HepG2 (cell line): ENCODE results near the gene LRRC74B. TPM values are rescaled to one million over a fixed set of nuclear protein-coding genes. Genes with fewer than 3 reads are reported as not detected.

ENCODE experiments used
- ATAC-seq: fragments of 200-7000 bp; cut with Tn5 transposase; 3 replicates; pipeline ENCODE4 v1.9.1; 2020; ENCODE audit warnings: mild to moderate bottlenecking, moderate library complexity
- BruUV-seq: library from RNA; stranded (reverse); fragments of 400-500 nt; replicated peaks from 2 replicates; lab custom pipeline; 2021; lab: Mats Ljungman, UMichigan
- CTCF ChIA-PET: fragments of 300-600 bp; formaldehyde crosslinking; extraction: SDS; loops from one replicate; lab custom pipeline; 2021; ENCODE audit warnings: low total read pairs, inconsistent platforms, low intra/inter-chr PET ratio; lab: Yijun Ruan, JAX
- POLR2A ChIA-PET: fragments of 350-600 bp; sonication (Branson Sonifier 250); formaldehyde crosslinking; loops from one replicate; lab custom pipeline; 2020; ENCODE audit warnings: antibody characterized with exemption, inconsistent platforms; lab: Yijun Ruan, JAX
- DNase-seq: peaks from one replicate; pipeline ENCODE4 v3.0.0-alpha.2; 2015; ENCODE audit warnings: low spot score
- FAIRE-seq: peaks from 3 replicates; lab custom pipeline; 2011; peaks lifted over from hg19 to GRCh38; lab: Jason Lieb, UNC
- H2AFZ ChIP-seq: one replicate; pipeline ENCODE4 v1.6.1; 2011; ENCODE audit warnings: low read length, inconsistent platforms
- H3K27ac ChIP-seq: fragments of 300-600 bp; 3 replicates; pipeline ENCODE4 v1.8.0; 2011; ENCODE audit warnings: mixed run types, mild to moderate bottlenecking, mixed read lengths, low read length, inconsistent platforms; ENCODE audit not compliant: insufficient read depth; ENCODE audit errors: extremely low read length
- H3K27me3 ChIP-seq, 2 experiments: fragments of 200-600 bp in 1 of 2; 2 replicates in 1 of 2; 3 replicates in 1 of 2; pipeline versions ENCODE4 v1.6.0 to v1.8.0; 2011; ENCODE audit warnings: low read length in 2 of 2, mild to moderate bottlenecking in 2 of 2, moderate library complexity in 2 of 2, inconsistent platforms in 1 of 2; ENCODE audit not compliant: insufficient read depth in 2 of 2, control insufficient read depth in 1 of 2
- H3K36me3 ChIP-seq, 2 experiments: fragments of 200-600 bp in 1 of 2; replicated peaks in 1 of 2; 2 replicates in 1 of 2; 3 replicates in 1 of 2; pipeline versions ENCODE4 v1.5.1 to v1.8.0; 2011; ENCODE audit warnings: low read length in 2 of 2, inconsistent platforms in 1 of 2; ENCODE audit not compliant: insufficient read depth in 2 of 2, control insufficient read depth in 1 of 2
- H3K4me1 ChIP-seq: 2 replicates; pipeline ENCODE4 v1.5.1; 2012; ENCODE audit warnings: low read length, inconsistent platforms; ENCODE audit not compliant: insufficient read depth
- H3K4me2 ChIP-seq: 2 replicates; pipeline ENCODE4 v1.6.0; 2011; ENCODE audit warnings: low read depth, low read length, inconsistent platforms
- H3K4me3 ChIP-seq, 3 experiments: fragments of 200-600 bp in 1 of 3; sonication (generic), shearing (Covaris generic) in 1 of 3; replicated peaks in 1 of 3; 2 replicates each; pipeline ENCODE4 v1.5.1; 2011 to 2016; ENCODE audit warnings: low read length in 3 of 3, inconsistent platforms in 2 of 3, low read depth in 2 of 3, mild to moderate bottlenecking in 2 of 3, control low read depth in 1 of 3, mixed read lengths in 1 of 3; ENCODE audit not compliant: insufficient read depth in 1 of 3
- H3K79me2 ChIP-seq: one replicate; pipeline ENCODE4 v1.6.1; 2011; ENCODE audit warnings: low read length, inconsistent platforms; ENCODE audit not compliant: insufficient read depth
- H3K9ac ChIP-seq: 2 replicates; pipeline ENCODE4 v1.6.0; 2011; ENCODE audit warnings: mild to moderate bottlenecking, low read depth, low read length, inconsistent platforms; ENCODE audit not compliant: insufficient read depth
- H3K9me3 ChIP-seq: 2 replicates; pipeline ENCODE4 v1.5.1; 2012; ENCODE audit warnings: mild to moderate bottlenecking, low read length
- H4K20me1 ChIP-seq: 2 replicates; pipeline ENCODE4 v1.6.0; 2011; ENCODE audit warnings: inconsistent platforms, mild to moderate bottlenecking, low read length, moderate library complexity; ENCODE audit not compliant: insufficient read depth
- AGO2 ChIP-seq: fragments of 200-400 bp; formaldehyde crosslinking; optimal IDR thresholded peaks from 2 replicates; pipeline ENCODE3; 2017; ENCODE audit warnings: mild to moderate bottlenecking, low read depth, low read length, moderate library complexity
- ARNTL ChIP-seq: sonication (generic); formaldehyde crosslinking; IDR thresholded peaks from 2 replicates; pipeline ENCODE4 v1.4.0; 2020; ENCODE audit warnings: mild to moderate bottlenecking, missing genetic modification reagents
- CENPBD1 ChIP-seq: sonication (generic); formaldehyde crosslinking; IDR thresholded peaks from 2 replicates; pipeline ENCODE4 v1.8.0; 2022; ENCODE audit warnings: missing genetic modification reagents, low read depth, mild to moderate bottlenecking, borderline replicate concordance
- NR2C2 ChIP-seq: sonication (generic); formaldehyde crosslinking; IDR thresholded peaks from 2 replicates; pipeline ENCODE4 v1.4.0; 2020; ENCODE audit warnings: missing genetic modification reagents, mild to moderate bottlenecking, moderate library complexity, borderline replicate concordance
- POLR2AphosphoS2 ChIP-seq: IDR thresholded peaks from 2 replicates; pipeline ENCODE4 v1.6.1; 2011; ENCODE audit warnings: low read depth, low read length, improper control_type of control experiment
- REPIN1 ChIP-seq: sonication (generic); formaldehyde crosslinking; IDR thresholded peaks from 2 replicates; pipeline ENCODE4 v1.8.0; 2022; ENCODE audit warnings: missing genetic modification reagents, low read depth, mild to moderate bottlenecking, borderline replicate concordance
- RXRA ChIP-seq: sonication (generic); formaldehyde crosslinking; IDR thresholded peaks from 2 replicates; pipeline ENCODE4 v1.5.1; 2020; ENCODE audit warnings: missing genetic modification reagents
- SP4 ChIP-seq: sonication (generic); formaldehyde crosslinking; IDR thresholded peaks from 2 replicates; pipeline ENCODE4 v1.8.1; 2023; ENCODE audit warnings: mild to moderate bottlenecking, missing genetic modification reagents
- TBP ChIP-seq: sonication (generic); formaldehyde crosslinking; IDR thresholded peaks from 2 replicates; pipeline ENCODE4 v1.5.0; 2020; ENCODE audit warnings: missing genetic modification reagents
- WIZ ChIP-seq: sonication (generic); formaldehyde crosslinking; IDR thresholded peaks from 2 replicates; pipeline ENCODE4 v1.5.1; 2020; ENCODE audit warnings: mild to moderate bottlenecking, missing genetic modification reagents
- ZBTB38 ChIP-seq: sonication (generic); formaldehyde crosslinking; IDR thresholded peaks from 2 replicates; pipeline ENCODE4 v1.5.1; 2020; ENCODE audit warnings: mild to moderate bottlenecking, missing genetic modification reagents
- ZFP37 ChIP-seq: sonication (generic); formaldehyde crosslinking; IDR thresholded peaks from 2 replicates; pipeline ENCODE4 v1.4.0; 2020; ENCODE audit warnings: missing genetic modification reagents, borderline replicate concordance
- ZIK1 ChIP-seq: sonication (generic); formaldehyde crosslinking; IDR thresholded peaks from 2 replicates; pipeline ENCODE4 v1.5.0; 2020; ENCODE audit warnings: mild to moderate bottlenecking, low read depth, missing genetic modification reagents, borderline replicate concordance
- ZNF441 ChIP-seq: sonication (generic); formaldehyde crosslinking; IDR thresholded peaks from 2 replicates; pipeline ENCODE4 v1.7.0; 2021; ENCODE audit warnings: missing genetic modification reagents, borderline replicate concordance
- ZNF552 ChIP-seq: sonication (generic); formaldehyde crosslinking; IDR thresholded peaks from 2 replicates; pipeline ENCODE4 v1.9.0; 2022; ENCODE audit warnings: missing genetic modification reagents, mild to moderate bottlenecking, borderline replicate concordance
- ZNF678 ChIP-seq: sonication (generic); formaldehyde crosslinking; IDR thresholded peaks from 2 replicates; pipeline ENCODE4 v1.4.0; 2020; ENCODE audit warnings: mild to moderate bottlenecking, missing genetic modification reagents
- WGBS: methylation state at CpG from one replicate; pipeline ENCODE4 v1.1.6; 2017; ENCODE audit warnings: low lambda C conversion rate; 5-methylcytosine and 5-hydroxymethylcytosine counted together
- in situ Hi-C: cut with HindIII; loops from 2 replicates; pipeline ENCODE4 v1.10.0; 2017; ENCODE audit warnings: low pct_unique_long_range_greater_than_20kb; ENCODE audit not compliant: extremely low pct_ligation_motif_present
- intact Hi-C: fragments of 100-400 bp; cut with micrococcal nuclease; formaldehyde crosslinking; loops from one replicate; pipeline ENCODE4 v1.10.0; 2022; ENCODE audit not compliant: unreplicated experiment
- polyA plus RNA-seq, 8 experiments: library from polyadenylated mRNA; depleted of rRNA in 3 of 8; stranded (reverse) in 7 of 8; unstranded in 1 of 8; fragments of >200 nt; fragmentation: Illumina TruSeq in 4 of 8; extraction: Trizol in 4 of 8; gene quantifications; 2 replicates each; pipeline versions ENCODE4 v1.2.1 to v1.2.3, GENCODE V29; 2011 to 2016; ENCODE audit warnings: low read depth in 4 of 8, missing spikeins in 1 of 8, mixed read lengths in 1 of 8; ENCODE audit not compliant: insufficient read depth in 1 of 8
- total RNA-seq, 5 experiments: library from RNA; depleted of rRNA; stranded (reverse); fragments of >200 nt; fragmentation: Illumina TruSeq; extraction: Trizol; gene quantifications; 2 replicates each; pipeline ENCODE4 v1.2.3, GENCODE V29; 2016; ENCODE audit warnings: low read depth in 1 of 5

The LRRC74B gene
- total and polyA plus RNA-seq, 2 of the 13 experiments (the other 11 are each of a cell fraction or from before 2014, with no cell fraction given), result not detected

GRCh38 chr22:21101877-21102638 lies 56.3 kb downstream of the LRRC74B start:
- 51% methylated on average over 6 of the region's 6 CpGs for WGBS
- H3K4me2 ChIP-seq, result no peak overlapping the region
- no peak overlapping the region for H3K4me3 ChIP-seq
- no peak overlapping the region for H2AFZ ChIP-seq
- ATAC-seq (no peak), DNase-seq (no peak), FAIRE-seq (no peak)
- H3K9me3 ChIP-seq, result no peaks in the 10 kb centered on the region
- H3K27me3 ChIP-seq, result peaks cover 1 to 13% of the 10 kb centered on the region in 2 experiments; a peak in 3 of 5 replicates
- TF ChIP-seq TBP (CRISPR knock-in tag) (no peak), POLR2AphosphoS2 (no peak), SP4 (CRISPR knock-in tag) (no peak), RXRA (no peak), ARNTL (CRISPR knock-in tag) (no peak), WIZ (no peak), ZIK1 (no peak), CENPBD1 (CRISPR knock-in tag) (no peak), ZFP37 (CRISPR knock-in tag) (no peak), ZBTB38 (CRISPR knock-in tag) (no peak), AGO2 (no peak), REPIN1 (no peak), NR2C2 (CRISPR knock-in tag) (no peak), ZNF441 (CRISPR knock-in tag) (no peak), ZNF678 (CRISPR knock-in tag) (no peak), ZNF552 (CRISPR knock-in tag) (no peak)
- H4K20me1 ChIP-seq, result no peaks in the 10 kb centered on the region
- H3K9ac ChIP-seq, result no peak overlapping the region
- H3K36me3 ChIP-seq, result no peaks in the 10 kb centered on the region
- ChIA-PET POLR2A (no interaction called here), CTCF (no interaction called here)
- no peaks in the 10 kb centered on the region for H3K79me2 ChIP-seq
- no TSS peak for BruUV-seq
- in situ Hi-C loops (no loop called here), intact Hi-C loops (no loop called here)
- no peak overlapping the region for H3K27ac ChIP-seq
- H3K4me1 ChIP-seq, result no peaks in the 10 kb centered on the region
